AG08396 (cell line): ENCODE data around the gene LPIN1.
"Not testable (repeated sequence)": the region's sequence is repeated elsewhere in the genome, so short reads cannot be mapped to it uniquely, and the experiment has no call there.

Experiments used
- DNase-seq: peaks from one replicate; pipeline ENCODE4 v3.0.0; 2012; ENCODE audit warnings: low spot score, mixed read lengths

The LPIN1 gene

DNA sequence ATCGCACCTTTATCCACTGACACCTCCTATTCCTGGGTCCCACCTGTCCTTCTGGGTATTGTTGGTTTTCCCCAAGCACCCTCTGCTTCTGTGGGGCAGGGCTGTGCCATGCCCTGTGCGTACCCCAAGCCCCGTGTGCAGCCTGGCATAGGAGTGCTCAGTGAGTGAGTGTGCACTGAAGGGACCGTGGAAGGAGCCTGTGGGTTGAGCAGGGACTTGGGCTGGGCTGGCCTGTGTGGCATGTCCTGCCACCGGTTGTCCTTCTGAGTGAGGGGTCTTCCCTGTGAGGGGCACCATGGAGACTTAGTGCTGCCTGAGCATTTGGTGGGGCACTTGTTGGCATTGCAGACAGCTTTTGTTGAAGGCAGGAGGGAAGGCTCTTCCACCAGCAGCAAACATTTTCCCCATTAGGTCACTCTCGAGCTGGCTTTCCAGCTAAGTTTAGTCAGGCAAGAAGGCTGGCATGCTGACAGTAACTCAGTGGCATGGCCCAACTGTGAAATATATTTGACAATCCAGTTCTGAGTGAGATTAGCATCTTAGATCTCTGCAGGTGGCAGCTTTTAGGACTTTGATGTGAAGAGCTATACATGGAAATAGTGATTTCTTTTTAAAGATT is 64.7 kb downstream of the LPIN1 start:
- peak; percentile 30 for DNase-seq

GRCh38 chr2:11812466-11813248 is 66.2 kb downstream of the LPIN1 start:
- DNase-seq: no peak

DNA sequence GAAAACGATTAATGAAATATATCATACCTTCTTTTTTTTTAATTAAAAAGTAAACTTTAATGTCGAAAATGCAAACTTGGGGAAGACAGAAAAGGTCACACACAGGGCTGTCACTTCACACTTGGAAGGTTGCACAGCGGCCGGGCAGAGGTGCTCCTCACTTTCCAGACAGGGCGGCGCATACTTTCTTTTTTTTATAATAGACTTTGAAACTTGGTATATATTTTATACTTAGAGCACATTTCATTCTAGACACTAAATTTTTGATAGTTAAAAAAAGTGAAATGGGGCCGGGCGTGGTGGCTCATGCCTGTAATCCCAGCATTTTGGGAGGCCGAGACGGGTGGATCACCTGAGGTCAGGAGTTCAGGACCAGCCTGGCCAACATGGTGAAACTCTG is 66.9 kb downstream of the LPIN1 start:
- DNase-seq: not testable (repeated sequence)

DNA sequence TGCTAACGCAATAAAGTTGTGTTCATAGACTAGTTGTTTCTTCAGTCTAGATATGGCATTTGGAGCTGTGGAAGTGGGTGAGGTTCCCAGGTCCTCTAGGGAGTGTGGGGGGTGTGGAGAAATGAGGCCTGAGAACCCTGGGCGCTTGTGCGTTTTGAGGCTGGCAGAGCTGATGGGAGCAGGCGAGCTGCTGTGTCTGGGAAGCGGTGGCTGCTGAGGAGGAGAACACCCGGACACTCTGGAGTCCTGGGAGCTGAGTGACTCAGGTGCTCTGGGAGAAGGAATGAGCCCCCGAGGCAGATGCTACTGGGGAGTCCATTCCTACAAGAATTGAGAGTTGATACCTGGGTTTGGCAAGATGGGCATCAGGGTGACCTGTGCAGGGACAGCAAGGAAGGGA is 67.5 kb downstream of the LPIN1 start:
- no peak for DNase-seq

- DNase-seq: no peak
These were observed 68.6 kb downstream of the LPIN1 start for GRCh38 chr2:11814979-11815510.

DNA sequence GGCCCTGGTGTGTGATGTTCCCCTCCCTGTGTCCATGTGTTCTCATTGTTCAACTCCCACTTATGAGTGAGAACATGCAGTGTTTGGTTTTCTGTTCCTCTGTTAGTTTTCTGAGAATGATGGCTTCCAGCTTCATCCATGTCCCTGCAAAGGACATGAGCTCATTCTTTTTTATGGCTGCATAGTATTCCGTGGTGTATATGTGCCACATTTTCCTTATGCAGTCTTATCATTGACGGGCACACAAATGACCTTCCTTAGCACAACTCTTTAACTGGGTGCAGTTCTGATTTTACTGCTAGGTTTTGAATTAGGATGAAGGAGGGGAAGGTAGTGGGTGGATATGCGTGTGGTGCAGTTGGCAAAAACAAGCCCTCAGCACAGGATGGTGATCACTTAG is 70.5 kb downstream of the LPIN1 start:
- not testable (repeated sequence) for DNase-seq

- no peak for DNase-seq
These were observed 72.8 kb downstream of the LPIN1 start for GRCh38 chr2:11819235-11819729.

- DNase-seq: no peak
These were observed 74.2 kb downstream of the LPIN1 start for GRCh38 chr2:11820650-11821049.

DNA sequence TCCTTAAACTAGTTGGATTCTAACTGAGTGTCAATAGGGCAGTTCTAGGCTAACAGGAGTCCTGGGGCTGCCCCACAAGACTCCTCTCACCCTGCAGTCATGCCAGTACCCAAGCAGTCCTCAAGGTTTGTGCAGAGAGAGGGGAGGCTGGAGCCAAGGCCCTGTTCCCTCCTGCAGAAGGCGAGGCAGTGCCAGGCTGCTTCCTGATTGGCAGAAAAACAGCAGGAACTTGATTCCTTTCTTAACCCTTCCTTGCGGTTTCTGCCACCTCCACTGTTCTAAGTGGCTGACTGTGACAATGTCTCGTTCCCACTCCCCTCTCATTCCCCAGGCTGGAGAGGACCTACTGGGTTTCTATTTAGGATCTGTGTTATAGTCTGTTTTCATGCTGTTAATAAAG is 75.3 kb downstream of the LPIN1 start:
- DNase-seq: no peak

- DNase-seq: not testable (repeated sequence)
These were observed 75.9 kb downstream of the LPIN1 start for GRCh38 chr2:11822359-11822745.

DNA sequence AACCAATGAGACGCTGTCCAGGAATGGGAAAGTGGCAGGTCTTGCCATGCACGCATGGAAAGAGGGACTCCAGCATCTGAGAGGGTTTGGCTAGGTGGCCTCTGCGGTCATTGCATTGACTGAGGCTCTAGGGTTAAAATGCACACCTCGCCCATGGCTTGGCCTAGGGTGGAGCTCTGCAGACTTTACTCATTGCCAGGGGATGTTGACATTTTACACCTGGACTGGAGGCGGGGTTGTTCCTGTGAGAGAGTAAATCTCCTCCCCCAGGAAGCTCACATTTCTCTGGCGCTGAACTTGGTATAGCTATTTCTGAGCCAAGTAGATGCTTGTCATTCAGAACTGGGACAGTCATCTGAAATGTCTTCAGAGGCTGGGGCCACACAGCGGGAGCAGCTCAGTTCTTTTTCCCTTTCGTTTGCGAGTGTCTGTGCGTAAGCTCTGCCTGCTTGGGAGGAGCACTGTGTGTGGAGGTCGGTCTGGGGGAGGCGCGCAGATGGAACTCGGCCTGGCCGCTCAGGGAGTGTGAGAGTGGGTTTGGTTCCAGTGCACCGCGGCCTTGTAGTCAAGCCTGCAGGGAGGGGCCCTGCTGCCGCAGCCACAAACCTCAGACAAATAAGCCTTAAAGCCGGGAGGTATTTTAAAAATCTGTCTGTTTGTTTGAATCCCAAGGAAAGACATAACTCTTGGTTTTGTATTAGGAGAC is 76.5 kb downstream of the LPIN1 start:
- DNase-seq: peak; percentile 78

GRCh38 chr2:11824901-11825828 is 78.7 kb downstream of the LPIN1 start:
- DNase-seq: no peak

DNA sequence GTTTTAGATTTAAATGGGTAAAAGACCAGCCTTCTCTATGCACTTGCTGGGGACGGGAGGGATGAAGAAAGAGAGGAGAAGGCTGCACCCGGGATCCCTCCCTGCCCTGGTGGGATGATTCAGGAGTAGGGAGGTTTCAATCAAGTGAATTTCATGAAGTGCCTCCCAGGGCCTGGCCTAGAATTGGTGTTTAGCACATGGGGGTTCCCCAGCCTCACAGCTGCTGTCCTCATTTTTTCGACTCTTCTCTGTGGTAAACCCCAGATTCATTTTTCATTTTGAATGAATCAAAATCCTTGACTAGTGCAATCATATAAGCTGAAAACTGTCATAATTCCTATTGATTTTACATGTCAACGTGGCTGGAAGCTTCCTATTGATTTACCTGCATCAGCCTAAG is 81.1 kb downstream of the LPIN1 start:
- DNase-seq: no peak

- no peak for DNase-seq
These were observed 82.5 kb downstream of the LPIN1 start for GRCh38 chr2:11828933-11829323.

DNA sequence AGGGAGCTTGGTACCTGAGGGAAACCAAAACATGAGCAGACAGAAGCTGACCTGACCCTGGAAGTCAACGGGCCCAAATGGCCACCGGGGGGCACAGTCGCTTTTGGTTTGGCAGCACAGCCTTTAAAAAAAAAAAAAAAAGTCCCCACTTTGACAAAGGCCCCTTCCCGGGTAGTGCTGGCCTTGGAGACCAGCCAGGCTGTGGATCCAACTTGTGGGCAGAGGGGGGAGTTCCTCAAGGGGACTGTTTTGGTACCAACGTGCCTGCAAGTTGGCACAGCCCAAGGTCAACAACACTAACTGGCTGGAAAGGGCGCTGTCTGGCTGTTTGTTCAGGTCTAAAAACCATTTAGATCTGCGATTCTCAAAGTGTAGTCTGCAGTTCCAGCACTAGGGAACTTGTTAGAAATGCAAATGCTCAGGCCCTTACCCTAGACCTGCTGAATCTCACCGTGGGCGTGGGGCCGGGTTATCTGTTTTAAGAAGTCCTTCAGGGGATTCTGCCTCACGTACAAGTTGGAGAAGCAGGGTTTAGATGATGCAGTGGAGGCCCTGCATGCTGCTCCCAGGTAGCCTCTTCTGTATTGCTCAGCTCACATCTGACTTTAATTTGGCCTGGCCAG is 83.0 kb downstream of the LPIN1 start:
- peak; percentile 57 for DNase-seq

DNA sequence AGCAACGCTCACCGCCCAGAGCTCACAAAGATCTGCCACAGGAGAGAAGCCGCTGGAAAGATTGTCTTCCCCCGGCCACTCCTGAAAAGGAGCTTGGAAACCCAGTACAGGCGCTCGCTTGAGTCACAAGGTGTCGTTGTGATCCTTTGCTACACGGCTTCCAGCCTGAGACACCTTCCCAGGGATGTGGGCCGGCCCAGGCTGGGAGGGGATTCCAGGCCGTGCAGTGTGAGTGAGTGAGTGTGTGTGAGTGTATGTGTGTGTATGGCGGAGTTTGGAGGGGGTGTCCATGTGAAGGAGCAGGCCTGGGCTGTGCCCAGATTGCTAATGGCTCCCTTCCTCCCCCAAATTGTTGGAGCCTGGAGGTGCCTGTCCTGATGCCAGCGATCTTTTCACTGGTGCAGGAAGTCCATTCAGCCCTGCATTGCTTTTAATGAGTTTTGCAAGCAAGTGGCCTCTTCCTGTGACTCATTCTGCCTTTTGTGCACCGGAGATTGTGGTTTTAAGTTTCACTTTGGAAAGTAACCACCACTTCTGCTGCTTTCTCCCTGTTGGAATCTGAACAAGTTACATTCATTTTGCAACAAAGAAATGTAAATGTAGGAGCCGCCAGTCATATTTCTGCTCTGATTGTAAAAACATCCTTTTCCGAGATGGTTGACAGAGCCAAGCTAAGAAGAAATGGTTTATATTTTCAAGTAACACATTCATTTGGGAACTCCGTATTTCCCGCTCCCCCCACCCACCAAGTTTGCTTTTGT is 83.7 kb downstream of the LPIN1 start:
- peak; percentile 87 for DNase-seq

DNA sequence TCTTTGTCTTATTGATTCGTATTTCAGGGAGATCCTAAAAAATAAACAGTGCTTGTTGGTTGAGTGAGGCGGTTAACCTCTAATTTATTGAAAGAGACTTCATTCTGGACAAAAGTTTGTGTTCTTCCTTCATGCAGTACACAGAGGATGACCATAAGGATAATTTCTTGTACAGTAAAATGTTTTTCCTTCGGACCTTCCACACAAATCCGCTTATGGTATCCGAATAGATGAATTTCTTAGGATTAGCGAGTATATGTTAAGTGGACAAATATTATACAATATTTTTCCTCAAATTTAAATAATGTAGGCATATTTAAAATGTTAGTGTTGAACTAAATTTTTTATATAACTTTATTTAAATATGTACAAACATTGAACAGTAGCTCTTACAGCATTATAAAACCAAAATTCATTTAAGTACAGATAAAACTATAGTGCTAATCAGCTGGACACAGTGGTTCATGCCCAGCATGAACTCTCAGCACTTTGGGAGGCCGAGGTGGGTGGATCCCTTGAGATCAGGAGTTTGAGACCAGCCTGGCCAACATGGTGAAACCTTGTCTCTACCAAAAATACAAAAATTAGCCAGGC is 84.4 kb downstream of the LPIN1 start:
- DNase-seq: no peak

- DNase-seq: no peak
These were observed 85.0 kb downstream of the LPIN1 start for GRCh38 chr2:11831415-11831814.

DNA sequence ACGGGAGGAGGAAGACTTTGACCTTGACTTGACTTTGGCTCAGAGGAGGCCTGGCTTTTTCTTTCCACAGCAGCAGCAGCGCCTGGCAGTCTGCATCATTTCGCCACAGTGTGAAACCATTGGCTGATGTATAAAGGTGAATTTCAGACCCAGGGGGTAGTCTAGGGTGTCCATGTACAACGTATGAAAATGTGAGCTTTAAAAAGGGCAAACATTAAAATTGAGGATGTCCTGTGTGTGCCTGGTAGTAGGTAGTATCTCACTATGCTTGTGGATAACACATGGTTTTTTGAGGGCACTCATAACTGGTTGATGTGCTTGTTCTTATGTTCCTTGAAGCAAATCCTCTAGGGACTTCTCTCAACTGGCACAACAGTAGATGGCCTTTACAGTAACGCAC is 86.1 kb downstream of the LPIN1 start:
- DNase-seq: no peak

DNA sequence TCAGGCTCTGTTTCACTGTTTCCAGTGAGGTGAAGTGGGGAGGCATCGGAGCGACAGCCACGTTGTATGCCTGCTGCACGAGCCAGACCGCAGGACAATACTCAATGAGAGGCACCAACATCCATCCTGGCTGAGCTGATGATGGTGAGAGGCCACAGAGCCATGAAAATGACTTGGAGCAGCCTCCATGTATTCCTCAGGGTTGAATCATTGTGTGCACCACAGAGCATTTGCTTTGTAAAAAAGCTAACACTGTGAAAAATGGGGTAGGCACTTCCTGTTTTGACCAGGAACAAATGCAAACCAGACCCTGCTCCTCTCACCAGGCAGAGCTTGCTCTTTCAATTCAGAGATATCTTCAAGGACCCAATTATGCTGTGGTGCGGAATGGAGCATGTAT is 87.2 kb downstream of the LPIN1 start:
- DNase-seq: no peak
